ENCODE results near the gene XDH.

DNA sequence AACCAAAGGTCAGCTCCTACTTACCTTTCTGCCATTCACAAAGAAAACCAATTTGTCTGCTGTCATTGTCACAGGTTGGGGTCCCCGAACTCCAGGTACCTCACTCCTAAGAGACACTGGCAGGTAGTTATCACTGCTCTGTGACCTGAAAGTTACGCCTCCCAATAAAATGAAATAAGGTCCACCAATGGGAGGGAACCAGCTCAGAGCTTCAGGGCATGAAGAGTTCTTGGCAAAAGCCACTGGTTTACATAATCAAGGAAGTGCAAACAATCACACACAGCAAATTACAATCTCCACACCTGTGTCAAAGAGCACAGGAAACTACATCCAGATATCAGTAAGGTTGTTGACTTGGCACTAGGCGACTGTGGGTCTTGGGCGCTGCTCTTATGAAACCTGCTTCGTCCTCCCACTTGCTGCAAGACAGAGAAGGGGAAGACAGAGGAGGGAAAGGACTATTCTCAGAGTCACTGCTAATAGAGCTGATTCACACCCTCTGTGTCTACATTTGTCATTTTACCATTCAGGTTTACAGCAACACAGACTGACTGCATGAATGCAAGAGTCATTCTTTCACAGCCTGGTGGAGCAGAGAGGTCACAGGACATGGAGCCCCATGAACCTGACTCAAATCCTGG lies at the start of gene XDH:
- TF ChIP-seq, protein P1, sequence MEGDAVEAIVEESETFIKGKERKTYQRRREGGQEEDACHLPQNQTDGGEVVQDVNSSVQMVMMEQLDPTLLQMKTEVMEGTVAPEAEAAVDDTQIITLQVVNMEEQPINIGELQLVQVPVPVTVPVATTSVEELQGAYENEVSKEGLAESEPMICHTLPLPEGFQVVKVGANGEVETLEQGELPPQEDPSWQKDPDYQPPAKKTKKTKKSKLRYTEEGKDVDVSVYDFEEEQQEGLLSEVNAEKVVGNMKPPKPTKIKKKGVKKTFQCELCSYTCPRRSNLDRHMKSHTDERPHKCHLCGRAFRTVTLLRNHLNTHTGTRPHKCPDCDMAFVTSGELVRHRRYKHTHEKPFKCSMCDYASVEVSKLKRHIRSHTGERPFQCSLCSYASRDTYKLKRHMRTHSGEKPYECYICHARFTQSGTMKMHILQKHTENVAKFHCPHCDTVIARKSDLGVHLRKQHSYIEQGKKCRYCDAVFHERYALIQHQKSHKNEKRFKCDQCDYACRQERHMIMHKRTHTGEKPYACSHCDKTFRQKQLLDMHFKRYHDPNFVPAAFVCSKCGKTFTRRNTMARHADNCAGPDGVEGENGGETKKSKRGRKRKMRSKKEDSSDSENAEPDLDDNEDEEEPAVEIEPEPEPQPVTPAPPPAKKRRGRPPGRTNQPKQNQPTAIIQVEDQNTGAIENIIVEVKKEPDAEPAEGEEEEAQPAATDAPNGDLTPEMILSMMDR (IDR thresholded peaks at IDR 0.05): no peak
- TF ChIP-seq EP300 (IDR thresholded peaks at IDR 0.05): no peak
- no peak for TF ChIP-seq POLR2A (IDR thresholded peaks at IDR 0.05)
- TF ChIP-seq POLR2AphosphoS5 (IDR thresholded peaks at IDR 0.05): no peak

All from suprapubic skin (tissue), 4 donors.